HG03457 (cell line): ENCODE results near the gene STAB2.

Source experiments
- ATAC-seq: cut with Tn5 transposase; IDR thresholded peaks from one replicate; pipeline ENCODE4 v1.9.1; 2021; ENCODE audit warnings: moderate number of reproducible peaks; ENCODE audit not compliant: unreplicated experiment

Gene STAB2, protein sequence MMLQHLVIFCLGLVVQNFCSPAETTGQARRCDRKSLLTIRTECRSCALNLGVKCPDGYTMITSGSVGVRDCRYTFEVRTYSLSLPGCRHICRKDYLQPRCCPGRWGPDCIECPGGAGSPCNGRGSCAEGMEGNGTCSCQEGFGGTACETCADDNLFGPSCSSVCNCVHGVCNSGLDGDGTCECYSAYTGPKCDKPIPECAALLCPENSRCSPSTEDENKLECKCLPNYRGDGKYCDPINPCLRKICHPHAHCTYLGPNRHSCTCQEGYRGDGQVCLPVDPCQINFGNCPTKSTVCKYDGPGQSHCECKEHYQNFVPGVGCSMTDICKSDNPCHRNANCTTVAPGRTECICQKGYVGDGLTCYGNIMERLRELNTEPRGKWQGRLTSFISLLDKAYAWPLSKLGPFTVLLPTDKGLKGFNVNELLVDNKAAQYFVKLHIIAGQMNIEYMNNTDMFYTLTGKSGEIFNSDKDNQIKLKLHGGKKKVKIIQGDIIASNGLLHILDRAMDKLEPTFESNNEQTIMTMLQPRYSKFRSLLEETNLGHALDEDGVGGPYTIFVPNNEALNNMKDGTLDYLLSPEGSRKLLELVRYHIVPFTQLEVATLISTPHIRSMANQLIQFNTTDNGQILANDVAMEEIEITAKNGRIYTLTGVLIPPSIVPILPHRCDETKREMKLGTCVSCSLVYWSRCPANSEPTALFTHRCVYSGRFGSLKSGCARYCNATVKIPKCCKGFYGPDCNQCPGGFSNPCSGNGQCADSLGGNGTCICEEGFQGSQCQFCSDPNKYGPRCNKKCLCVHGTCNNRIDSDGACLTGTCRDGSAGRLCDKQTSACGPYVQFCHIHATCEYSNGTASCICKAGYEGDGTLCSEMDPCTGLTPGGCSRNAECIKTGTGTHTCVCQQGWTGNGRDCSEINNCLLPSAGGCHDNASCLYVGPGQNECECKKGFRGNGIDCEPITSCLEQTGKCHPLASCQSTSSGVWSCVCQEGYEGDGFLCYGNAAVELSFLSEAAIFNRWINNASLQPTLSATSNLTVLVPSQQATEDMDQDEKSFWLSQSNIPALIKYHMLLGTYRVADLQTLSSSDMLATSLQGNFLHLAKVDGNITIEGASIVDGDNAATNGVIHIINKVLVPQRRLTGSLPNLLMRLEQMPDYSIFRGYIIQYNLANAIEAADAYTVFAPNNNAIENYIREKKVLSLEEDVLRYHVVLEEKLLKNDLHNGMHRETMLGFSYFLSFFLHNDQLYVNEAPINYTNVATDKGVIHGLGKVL (N-terminal part only)

DNA sequence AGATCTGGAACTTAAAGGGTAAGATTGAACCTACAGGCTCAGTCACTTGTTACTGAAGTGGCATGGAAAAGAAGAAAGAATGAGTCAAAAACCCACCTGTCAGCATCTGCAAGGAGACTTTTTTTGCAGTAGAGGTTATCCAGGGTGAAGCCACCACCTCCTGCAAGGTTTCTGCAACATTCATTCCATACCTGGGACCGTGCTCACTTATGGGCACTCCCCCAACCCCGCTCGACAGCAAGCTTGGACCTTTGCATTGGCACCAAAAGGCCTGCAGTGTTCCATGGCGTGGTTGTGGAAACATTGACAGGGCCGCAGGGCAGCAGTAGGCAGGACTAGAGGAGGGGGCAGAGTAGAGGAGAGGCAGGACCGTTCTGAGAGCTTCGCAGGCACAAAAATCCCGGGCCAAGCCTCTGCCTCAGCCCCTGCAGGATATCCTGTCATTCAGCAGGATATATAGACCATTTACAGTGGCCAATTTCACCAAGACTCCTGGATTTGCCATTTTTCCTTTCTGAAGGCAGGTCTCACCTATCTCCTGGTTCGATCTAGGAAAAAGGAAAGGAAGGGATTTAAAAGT lies at the start of gene STAB2:
STAB2 (plus strand) TSS at position 483 of the 580 bp plus-strand sequence. CDS start 204 bp downstream, outside the sequence.
- no peak for ATAC-seq

DNA sequence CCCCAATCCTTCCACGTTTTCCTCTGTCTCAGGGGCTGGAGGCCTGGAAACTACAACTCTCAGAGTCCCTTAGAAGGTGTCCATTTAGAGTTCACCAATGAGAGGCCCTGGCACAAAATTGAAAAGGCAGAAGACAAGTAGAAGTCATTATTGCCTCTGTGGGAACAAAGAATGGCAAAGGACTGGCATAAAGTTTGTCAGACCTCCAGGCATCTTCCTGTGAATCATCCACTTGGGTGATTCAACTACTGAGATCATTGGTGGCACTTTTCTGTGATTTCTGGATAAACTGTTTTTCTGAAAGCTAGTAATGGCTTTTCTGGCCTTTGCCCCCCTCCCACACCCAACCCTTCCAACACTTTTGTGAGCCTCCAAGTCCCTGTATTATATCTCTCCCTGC lies 48.7 kb upstream of the STAB2 start:
- ATAC-seq, result no peak

DNA sequence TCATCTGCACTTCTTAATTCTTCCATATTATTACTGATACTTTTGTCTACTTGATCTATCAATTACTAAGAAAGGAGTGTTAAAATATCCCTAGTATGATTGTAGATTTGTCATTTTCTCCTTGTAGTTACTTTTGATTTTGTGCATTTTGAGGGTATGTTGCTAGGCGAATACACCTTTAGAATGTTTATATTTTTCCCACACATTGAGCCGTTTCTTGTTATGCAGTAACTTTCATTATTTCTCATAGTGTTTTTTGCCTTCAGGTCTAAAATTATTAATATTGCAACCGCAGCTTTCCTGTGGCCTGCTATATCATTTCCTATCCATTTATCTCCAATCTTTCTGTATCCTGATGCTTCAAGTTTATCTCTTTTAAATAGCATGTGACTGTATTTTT lies 46.8 kb upstream of the STAB2 start:
- no peak for ATAC-seq

DNA sequence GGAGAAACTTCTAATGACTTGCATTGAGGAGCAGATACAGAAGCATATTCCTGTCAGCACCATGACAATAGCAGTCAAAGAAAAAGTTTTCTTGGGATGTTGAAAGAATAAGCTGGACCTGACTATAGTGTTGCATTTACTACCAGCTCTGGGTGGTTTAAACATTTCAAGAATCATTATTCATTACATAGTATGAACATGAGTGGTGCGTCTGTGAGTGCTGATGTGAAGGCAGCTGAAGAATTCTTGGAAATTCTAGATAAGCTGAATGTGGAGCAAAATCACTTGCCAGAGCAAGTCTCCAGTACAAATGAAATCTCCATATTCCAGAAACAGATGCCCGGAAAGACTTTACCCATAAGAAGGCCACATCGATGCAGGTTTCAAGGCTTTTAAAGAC lies 45.0 kb upstream of the STAB2 start:
- ATAC-seq, result no peak

DNA sequence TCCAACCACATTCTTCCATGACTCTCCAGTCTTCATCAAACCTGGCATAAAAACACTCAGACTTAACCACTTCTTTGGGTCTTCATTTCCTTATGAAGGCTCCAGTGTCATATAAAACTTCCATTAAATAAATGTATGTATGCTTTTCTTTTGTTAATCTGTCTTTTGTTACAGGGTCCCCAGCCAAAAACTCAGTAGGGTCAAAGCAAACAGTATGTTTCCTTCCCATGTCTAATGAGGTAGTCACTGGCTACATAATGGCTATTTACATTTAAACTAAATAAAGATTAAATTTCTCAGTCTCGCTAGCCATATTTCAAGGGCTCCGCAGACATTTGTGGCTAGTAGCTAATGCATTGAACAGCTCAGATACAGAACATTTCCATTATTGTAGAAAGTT lies 40.1 kb upstream of the STAB2 start:
- no peak for ATAC-seq

DNA sequence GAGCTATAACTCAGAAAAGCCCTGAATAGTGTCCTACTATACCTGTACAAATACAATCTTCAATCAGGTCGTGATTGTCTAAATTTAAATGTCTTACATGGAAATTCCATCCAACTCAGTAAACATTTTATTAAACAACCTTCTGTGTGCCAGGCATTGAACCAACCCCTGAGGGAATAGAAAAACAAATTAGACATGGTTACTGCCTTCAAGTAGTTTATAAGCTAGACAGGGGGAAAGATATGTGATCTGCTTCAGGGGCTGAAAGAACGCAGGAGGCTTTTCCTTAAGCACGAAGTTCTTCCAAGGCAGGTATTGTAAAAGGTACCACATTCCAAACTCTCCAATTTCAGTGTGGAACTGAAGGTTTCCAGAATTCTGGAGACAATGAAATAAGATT lies 39.7 kb upstream of the STAB2 start:
- no peak for ATAC-seq

DNA sequence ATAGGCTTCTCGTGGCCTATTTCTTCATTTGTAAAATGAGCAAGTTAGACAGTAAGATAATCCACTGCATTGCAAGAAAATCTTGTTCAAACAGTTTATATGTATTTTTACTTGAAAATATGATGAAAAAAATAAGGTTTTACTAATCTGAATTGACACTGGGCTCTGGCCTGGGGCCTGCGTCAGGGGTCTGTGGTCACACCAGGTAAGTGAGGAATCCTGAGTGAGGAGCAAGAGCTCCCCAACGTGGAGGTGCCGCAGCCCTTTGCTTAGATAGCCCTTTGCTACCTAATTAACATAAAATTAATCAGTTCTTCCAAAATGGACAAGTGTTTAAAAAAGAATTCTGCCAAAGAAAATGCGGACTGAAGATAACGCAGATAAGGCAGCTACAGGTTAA lies 39.1 kb upstream of the STAB2 start:
- ATAC-seq, result no peak

DNA sequence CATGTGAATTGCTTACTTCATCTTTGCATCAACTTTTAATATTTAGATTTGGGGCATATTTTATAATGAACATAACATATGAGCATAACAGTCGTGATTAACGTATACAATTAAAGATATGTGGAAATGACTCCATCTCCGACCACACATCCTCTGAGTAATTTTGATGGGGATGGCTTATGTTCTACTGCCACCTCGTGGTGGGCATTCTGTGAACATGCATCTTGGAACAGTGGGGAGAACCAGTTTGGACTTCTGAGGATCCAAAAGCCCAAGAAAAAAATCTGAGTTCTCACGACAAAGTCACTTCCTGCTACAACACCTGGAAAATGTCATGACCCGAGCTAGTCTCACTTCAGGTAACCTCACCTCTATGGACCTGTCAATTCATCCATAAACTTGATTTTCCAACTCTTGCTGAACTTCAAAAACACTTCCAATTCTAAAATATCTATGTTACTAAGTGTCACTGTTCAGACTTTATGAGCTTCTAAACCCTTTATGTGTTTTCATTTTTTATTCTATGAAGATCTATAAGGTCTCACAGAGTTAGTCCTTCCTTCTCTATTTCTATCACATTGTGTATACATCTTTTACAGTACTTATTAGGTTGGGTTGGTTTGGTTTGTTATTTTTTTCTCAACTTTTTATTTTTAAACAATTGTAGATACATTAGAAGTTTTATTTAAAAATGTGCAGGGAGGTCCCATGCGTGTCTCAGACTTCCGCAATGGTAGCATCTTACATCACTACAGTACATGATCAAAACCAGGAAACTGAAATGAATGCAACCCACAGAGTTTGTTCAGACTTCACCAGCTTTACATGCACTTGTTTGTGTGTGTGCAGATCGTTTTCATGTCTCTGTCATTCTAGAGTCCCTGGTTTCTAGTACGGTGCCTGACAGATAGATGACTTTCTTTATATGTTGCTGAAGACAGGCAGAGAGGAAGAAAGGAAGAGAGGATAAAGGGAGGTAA lies 38.2 kb upstream of the STAB2 start:
- no peak for ATAC-seq

DNA sequence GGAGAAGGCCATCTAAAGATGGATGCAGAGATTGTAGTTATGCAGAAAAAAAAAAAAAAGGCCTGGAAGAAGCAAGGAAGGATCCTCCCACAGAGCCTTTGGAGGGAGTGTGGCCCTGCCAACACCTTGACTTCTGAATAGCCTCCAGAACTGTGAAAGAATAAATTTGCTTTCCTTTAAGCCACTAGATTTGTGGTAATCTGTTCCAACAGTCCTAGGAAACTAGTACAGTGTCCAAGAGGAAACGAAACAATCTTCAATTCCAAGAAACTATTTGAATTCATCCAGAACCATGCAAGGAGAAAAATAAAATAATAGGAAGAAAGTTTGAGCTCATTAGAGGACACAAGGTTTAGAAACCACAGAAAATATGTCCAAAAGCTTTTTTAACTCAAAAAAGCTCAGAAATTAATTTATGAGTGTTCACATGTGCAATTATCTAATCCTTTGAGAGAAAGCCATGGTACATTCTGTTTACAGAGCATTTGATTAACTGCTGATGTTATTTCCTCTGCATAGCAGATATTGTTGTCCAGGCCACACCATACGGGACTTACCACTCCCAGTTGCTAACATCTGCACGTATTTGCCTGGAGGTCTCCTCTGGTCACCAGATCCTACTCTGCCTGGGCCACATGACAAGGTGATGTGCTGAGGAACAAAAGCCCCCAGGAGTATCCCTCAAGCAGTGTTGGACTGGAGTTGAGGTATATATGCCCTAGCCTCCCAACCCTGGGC lies 30.0 kb upstream of the STAB2 start:
- ATAC-seq, result no peak

DNA sequence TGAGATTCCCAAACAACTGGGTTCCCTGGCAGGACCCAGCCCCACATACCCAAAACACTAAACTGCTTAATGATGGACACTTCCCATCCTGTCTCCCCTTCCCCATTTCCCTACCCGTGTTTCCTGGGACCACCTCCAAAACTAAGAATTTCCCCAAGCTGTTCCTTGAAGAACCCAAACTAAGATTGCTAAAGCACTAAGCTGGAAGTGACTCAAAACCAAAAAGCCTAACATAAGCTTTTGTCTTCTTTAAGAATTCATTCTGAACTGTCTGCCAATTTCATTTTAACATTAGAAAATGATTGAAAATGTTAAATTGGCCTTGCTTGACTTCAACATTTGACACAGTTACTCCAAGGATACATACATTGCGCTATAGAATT lies 29.5 kb upstream of the STAB2 start:
- no peak for ATAC-seq

DNA sequence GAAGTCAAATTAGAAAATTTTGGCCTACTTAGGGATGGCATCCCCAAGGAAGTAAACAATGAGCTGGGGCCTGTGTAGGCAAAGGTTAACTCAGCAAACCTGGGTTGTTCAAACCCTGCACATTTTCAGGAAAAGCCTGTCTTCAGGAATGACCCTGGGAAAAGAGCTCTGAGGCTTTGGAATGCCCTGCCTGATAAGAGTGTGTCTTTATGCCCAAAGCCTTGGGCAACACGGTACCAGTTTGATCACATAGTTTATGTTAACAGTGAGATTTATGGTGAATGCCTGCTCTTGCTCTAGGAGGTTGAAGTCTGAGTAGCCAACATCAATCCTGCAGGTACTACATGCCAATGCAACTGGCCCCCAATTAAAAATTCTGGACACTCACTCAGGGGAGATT lies 28.2 kb upstream of the STAB2 start:
- no peak for ATAC-seq

DNA sequence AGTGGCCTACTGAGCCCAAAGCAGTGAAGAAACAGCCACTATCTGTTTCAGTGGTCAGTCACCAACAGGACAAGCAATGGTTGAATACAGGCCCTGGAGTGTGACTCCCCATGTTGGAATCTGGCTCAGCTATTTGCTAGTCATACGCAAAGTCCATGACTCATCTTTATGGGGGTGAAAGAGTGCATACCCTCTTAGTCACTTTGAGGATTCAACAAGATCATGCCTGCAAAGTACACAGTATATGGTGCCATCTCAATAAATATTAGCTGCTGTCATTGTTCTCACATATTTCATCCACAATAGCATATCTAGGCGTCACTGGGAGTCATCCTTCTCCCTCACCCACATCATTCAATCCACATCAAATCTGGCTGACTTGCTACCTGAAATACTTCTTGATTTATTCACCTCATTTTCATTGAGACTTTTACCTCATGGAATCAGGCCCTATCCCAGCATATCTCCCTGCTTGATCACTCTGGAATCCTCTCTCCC lies 26.4 kb upstream of the STAB2 start:
- ATAC-seq, result no peak

DNA sequence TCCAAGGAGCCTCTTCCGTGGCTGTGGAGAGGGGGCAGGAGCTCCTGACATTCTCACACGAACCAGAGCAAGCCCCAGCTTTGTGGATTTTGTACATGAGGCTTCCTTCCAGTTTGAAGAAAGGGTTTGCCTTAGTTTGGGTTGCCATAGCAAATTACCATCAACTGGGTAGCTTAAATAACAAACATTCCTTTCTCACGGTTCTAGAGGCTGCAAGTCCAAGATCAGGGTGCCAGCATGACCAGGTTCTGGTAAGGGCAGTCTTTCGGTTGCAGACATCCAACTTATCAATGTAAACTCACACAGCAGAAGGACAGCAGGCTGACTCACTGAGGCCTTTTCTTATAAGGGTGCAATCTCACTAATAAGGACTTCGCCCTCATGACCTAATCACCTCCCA lies 25.9 kb upstream of the STAB2 start:
- ATAC-seq, result no peak

DNA sequence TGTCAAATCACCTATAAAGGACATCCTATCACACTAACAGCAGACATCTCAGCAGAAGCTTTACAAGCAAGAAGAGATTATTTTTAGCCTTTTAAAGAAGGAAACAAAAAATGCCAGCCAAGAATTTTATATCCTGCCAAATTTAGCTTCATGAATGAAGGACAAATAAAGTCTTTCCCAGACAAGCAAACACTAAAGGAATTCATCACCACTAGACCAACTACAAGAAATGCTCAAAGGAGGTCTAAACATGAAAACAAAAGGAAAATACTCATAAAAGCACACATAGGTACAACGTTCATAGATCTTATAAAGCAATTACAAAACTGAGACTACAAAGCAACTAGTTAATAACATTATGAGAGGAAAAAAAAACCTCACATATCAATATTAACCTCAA lies 20.7 kb upstream of the STAB2 start:
- ATAC-seq, result no peak

DNA sequence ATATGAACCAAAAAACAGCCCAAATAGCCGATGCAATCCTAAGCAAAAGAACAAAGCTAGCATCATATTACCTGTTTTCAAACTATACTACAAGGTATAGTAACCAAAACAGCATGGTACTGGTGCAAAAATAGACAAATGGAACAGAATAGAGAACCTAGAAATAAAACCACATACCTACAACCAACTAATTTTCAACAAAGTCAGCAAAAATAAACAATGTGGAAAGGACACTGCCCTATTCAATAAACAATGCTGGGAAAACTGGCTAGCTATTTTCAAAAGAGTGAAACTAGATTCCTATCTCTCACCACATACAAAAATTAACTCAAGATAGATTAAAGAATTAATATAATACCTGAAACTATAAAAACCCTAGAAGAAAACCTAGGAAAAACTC lies 17.8 kb upstream of the STAB2 start:
- no peak for ATAC-seq

DNA sequence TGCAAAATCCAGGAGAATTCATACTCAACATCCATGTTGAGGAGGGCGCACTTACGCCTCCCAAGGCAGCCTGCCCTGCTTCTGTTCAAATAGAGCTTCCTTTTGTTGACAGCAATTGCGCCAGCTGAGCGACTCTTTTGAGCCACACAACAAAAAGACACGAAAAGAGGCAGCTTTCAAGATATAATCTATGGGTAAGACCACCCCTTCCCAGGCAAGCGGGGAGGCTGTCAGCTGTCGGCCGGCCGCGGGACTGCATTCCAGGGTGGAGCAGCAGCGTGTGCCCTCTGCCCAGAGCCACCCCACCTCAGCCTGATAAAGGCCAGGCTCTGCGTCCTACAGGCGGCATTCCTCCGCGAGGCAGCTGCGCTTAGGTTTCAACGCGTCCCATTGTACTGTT lies 15.8 kb upstream of the STAB2 start:
- ATAC-seq, result no peak

DNA sequence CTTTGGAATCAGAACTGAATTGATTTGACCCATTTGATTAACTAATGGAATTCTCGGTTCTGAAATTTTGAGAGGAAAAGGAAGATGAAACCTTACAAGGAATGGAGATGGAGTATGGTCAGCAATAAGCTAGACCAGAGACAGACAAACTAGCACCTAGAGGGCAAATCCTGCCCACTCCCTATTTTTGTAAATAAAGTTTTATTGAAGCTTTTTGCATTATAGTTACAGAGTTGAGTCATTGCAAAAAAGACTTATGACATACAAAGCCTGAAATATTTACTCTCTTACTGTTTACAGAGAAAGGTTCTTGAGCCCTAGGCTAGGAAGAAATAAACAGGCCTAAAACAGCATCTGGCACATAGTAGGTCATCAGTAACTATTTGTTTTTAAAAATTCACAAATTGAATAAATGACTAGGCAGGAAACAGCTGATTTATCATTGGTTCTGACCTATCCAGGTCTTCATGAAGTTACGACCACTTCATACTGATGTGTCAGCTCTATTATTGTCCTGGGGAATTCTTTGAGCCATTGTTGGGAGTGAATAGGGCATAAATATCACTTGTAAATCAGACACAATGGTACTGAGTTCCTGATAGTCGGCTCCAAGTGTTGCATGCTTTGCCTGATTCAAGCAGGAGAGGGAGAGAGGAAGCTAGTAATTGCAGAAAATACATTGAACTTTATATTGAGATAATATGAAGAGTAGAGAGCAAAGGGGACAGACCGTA lies 14.6 kb upstream of the STAB2 start:
- ATAC-seq, result no peak

DNA sequence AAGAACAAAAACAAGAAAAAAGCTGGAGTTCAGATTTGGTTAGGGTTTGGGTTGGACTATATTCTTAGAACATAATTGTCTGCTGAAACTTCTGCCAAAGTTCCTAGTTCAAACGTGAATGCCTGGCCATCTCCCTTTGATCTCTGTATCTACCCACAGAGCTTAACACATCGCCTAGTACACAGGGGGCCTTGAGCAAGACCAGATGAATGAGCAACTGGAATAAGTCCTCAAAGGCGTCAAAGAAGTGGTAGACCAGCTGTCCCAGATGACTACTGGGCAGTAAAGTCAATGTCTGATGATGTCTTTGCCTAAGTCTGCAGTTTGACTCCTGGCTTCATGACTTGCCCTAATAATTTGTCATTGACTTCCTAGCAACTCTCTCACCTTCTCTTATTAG lies 13.9 kb upstream of the STAB2 start:
- no peak for ATAC-seq
